ENCODE measurements around the gene TMEM236. TPM values are rescaled to one million over a fixed set of nuclear protein-coding genes. Genes with fewer than 3 reads are reported as not detected.
A peak's percentile ranks its signal among the peaks of the same experiment; 100 is the strongest.

TMEM236 gene
- total and polyA plus RNA-seq, 8 donors = 0.21 to 2.8 (median 0.50) TPM

DNA sequence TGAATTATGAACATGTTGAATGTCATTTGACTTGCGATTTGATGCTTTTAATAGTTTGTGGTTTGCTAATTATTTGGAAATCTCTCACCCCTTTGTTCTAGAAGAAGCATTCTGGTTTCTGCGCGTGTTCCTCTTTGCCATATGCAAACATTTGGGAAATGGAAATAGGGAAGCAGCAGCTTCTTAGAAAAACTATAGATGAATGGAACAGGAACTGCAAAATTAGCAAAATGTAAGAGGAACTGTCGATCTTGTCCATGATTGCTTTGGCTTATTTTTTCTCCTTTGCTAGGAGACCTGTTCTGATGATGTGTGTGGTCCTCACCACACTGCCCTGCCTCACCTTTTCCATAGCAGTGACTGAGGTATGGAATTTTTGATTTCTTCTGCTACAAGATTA, 19.0 kb downstream of the TMEM236 start:
- peak; percentile 29 for ATAC-seq
- intact Hi-C loops (cut with DNase I) = no loop called here
- Histone ChIP-seq H3K4me1 (peaks cover 0 to 5% of the 10 kb centered on the region in 2 donors), H3K27me3 (no peaks in the 10 kb centered on the region), H3K9me3 (no peaks in the 10 kb centered on the region), H3K4me3 (no peak overlapping the region), H3K36me3 (no peaks in the 10 kb centered on the region), H3K27ac (peak overlapping the region; percentile 51 to 53)
- TF ChIP-seq, protein P1, sequence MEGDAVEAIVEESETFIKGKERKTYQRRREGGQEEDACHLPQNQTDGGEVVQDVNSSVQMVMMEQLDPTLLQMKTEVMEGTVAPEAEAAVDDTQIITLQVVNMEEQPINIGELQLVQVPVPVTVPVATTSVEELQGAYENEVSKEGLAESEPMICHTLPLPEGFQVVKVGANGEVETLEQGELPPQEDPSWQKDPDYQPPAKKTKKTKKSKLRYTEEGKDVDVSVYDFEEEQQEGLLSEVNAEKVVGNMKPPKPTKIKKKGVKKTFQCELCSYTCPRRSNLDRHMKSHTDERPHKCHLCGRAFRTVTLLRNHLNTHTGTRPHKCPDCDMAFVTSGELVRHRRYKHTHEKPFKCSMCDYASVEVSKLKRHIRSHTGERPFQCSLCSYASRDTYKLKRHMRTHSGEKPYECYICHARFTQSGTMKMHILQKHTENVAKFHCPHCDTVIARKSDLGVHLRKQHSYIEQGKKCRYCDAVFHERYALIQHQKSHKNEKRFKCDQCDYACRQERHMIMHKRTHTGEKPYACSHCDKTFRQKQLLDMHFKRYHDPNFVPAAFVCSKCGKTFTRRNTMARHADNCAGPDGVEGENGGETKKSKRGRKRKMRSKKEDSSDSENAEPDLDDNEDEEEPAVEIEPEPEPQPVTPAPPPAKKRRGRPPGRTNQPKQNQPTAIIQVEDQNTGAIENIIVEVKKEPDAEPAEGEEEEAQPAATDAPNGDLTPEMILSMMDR (IDR thresholded peaks at IDR 0.05) = no peak
- DNase-seq = no peak

DNA sequence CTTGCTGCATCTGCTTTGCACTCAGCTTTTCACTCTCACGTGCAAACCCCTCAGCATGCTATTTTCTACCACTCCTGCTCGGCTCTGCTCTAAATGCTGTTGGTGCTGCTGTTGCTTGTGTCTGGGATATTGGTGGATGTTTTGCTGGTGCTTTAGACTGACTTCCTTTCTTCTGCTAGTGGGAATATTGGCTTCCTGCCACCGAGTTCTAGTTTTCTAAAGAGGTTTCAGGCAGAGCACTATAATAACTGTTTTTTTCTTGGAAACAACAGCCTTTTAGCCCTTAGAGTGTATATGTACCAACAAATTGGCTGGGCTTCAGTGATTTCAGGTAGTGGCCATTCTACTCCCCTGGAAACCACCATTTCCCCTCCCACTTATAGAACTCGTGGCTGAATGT, 27.8 kb downstream of the TMEM236 start:
- H3K36me3 ChIP-seq = no peaks in the 10 kb centered on the region
- TF ChIP-seq, protein P1 (IDR thresholded peaks at IDR 0.05) = no peak
- intact Hi-C loops (cut with DNase I) = no loop called here
- DNase-seq = peak in 1 of 4 donors; percentile 48
- H3K27me3 ChIP-seq = no peaks in the 10 kb centered on the region
- H3K27ac ChIP-seq = no peak overlapping the region
- peaks cover 0 to 13% of the 10 kb centered on the region in 2 donors for H3K4me1 ChIP-seq
- H3K9me3 ChIP-seq = no peaks in the 10 kb centered on the region
- H3K4me3 ChIP-seq = no peak overlapping the region
- no peak for ATAC-seq

DNA sequence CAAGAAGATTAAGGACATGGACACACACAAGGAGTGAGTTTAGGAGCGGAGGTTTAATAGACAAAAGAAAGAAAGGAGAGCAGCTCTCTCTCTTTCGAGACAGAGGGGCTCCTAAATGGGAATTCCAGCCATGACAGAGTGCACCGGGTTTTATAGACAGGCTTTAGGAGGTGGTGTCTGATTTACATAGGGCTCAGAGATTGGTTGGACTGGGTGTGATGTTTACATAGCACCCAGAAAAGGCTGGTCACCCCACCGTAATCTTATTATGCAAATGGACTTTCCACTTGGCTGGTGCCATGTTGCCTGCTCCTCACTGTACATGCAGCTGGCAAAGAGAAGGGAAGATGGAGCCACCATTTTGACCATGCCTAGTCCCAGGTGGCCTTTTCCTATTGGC, 28.7 kb downstream of the TMEM236 start:
- TF ChIP-seq, protein P1 (IDR thresholded peaks at IDR 0.05) = no peak
- intact Hi-C loops (cut with DNase I) = no loop called here
- Histone ChIP-seq H3K4me3 (no peak overlapping the region), H3K4me1 (peaks cover 0 to 17% of the 10 kb centered on the region in 2 donors), H3K9me3 (no peaks in the 10 kb centered on the region), H3K36me3 (no peaks in the 10 kb centered on the region), H3K27ac (no peak overlapping the region), H3K27me3 (no peaks in the 10 kb centered on the region)
- ATAC-seq (no peak), DNase-seq (no peak)

DNA sequence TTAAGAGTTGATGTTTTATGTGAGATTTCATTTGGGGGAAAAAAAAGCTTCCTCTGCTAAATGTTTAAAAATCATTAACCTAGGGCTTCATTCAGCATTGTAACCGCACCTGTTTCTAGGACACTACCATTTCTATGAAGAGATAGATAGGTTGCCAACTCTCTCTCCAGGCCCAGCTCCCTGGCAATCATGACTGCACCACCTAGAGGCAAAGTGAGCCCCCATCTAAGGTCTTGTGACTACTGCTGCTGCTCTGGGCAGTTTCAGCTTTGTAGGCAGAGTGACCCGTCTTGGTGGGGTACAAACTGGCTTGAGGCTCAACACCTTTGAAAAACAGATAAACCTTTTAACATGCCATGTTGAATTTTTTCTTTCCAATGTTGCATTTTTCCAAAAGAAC, 29.9 kb downstream of the TMEM236 start:
- no peaks in the 10 kb centered on the region for H3K27me3 ChIP-seq
- intact Hi-C loops (cut with DNase I) = no loop called here
- no peak overlapping the region for H3K4me3 ChIP-seq
- no peak overlapping the region for H3K27ac ChIP-seq
- ATAC-seq (no peak), DNase-seq (no peak)
- H3K36me3 ChIP-seq = no peaks in the 10 kb centered on the region
- no peaks in the 10 kb centered on the region for H3K9me3 ChIP-seq
- H3K4me1 ChIP-seq = peaks cover 0 to 28% of the 10 kb centered on the region in 2 donors
- TF ChIP-seq, protein P1 (IDR thresholded peaks at IDR 0.05) = no peak

DNA sequence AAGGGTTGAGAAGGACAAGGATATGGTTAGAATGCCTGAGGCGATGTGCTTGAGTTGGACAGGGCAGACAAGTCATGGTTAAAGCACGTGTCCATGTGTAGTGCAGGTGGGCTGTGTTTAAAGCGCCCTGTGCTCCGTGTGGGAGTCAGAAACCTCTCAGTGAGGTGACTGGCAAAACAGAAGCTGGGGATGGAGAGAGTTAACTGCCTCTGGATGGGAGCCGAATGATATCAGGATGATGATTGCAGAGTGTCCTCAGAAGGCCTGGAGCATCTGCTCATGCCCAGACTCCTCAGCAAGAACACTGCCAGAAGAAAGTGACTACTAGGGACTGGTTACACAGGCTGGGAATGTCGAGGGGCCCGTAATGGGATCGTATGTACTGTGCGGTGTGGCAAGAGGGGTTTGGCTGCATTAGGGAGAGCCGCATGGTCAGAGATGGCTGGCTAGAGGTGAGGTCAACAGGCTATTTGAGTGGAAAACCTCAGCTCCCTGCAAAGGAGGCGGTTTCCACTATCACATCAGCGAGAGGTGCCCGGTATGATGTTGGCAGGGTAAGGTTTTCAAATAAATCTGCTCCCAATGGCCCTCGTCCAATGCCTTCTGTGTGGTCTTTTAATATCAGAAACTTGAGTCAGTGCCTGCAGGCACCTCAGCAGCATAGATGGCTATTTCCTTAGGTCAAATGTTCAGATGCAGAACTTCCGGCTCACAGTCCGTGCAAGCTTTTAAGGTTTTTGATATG, 31.1 kb downstream of the TMEM236 start:
- peaks cover 0 to 32% of the 10 kb centered on the region in 2 donors for H3K4me1 ChIP-seq
- ATAC-seq (no peak), DNase-seq (no peak)
- H3K9me3 ChIP-seq = no peaks in the 10 kb centered on the region
- H3K27me3 ChIP-seq = no peaks in the 10 kb centered on the region
- no peak overlapping the region for H3K27ac ChIP-seq
- TF ChIP-seq, protein P1 (IDR thresholded peaks at IDR 0.05) = no peak
- H3K4me3 ChIP-seq = no peak overlapping the region
- H3K36me3 ChIP-seq = no peaks in the 10 kb centered on the region
- intact Hi-C loops (cut with DNase I) = no loop called here

Data from left lung (tissue), 10 donors.